K562 (cell line): ENCODE results near the gene HSPA1B. TPM values are rescaled to one million over a fixed set of nuclear protein-coding genes. Genes with fewer than 3 reads are reported as not detected.

Experiments used
- CUX1 ChIP-seq: fragments of 200-800 bp; sonication (Bioruptor generic); IDR thresholded peaks from 2 replicates; pipeline ENCODE4 v1.6.1; 2016; ENCODE audit warnings: missing genetic modification characterization, missing compliant biosample characterization
- E2F3 ChIP-seq: fragments of 250-450 bp; sonication (Bioruptor Pico); IDR thresholded peaks from 2 replicates; pipeline ENCODE4 v1.4.0; 2020; ENCODE audit warnings: mild to moderate bottlenecking
- NFIC ChIP-seq: fragments of 450-650 bp; IDR thresholded peaks from 2 replicates; pipeline ENCODE4 v1.6.1; 2017; ENCODE audit warnings: mild to moderate bottlenecking, inconsistent platforms
- POLR2A ChIP-seq: fragments of 450-650 bp; conservative IDR thresholded peaks from 2 replicates; pipeline ENCODE4 v1.6.1; 2016
- POLR2G ChIP-seq: fragments of 200-400 bp; formaldehyde crosslinking; IDR thresholded peaks from 2 replicates; pipeline ENCODE4 v1.6.1; 2017; ENCODE audit warnings: low read depth, mild to moderate bottlenecking, antibody characterized with exemption, low read length, moderate library complexity
- SMC3 ChIP-seq: conservative IDR thresholded peaks from 2 replicates; pipeline ENCODE4 v1.6.1; 2011; ENCODE audit warnings: low read depth, low read length, improper control_type of control experiment; ENCODE audit not compliant: insufficient read depth
- TAF1 ChIP-seq: IDR thresholded peaks from 2 replicates; pipeline ENCODE4 v1.6.1; 2011; ENCODE audit warnings: mild to moderate bottlenecking, low read length, moderate library complexity; ENCODE audit not compliant: insufficient read depth, control insufficient read depth, severe bottlenecking; ENCODE audit errors: extremely low read depth
- TEAD1 ChIP-seq, 2 experiments: fragments of 450-650 bp in 1 of 2; sonication (generic) in 1 of 2; formaldehyde crosslinking; IDR thresholded peaks; 2 replicates each; pipeline versions ENCODE4 v1.4.0 to v1.8.0; 2020 to 2022; ENCODE audit warnings: mild to moderate bottlenecking in 2 of 2, missing genetic modification reagents in 1 of 2
- ZBTB40 ChIP-seq, 2 experiments: fragments of 450-650 bp in 1 of 2; sonication (generic) in 1 of 2; formaldehyde crosslinking in 1 of 2; IDR thresholded peaks; 2 replicates each; pipeline versions ENCODE4 v1.7.1 to v1.9.0; 2016 to 2022; ENCODE audit warnings: inconsistent platforms in 1 of 2, mild to moderate bottlenecking in 1 of 2, missing genetic modification reagents in 1 of 2
- ZNF143 ChIP-seq: sonication (generic); formaldehyde crosslinking; IDR thresholded peaks from 2 replicates; pipeline ENCODE4 v1.9.0; 2022; ENCODE audit warnings: mild to moderate bottlenecking, missing genetic modification reagents
- ZNF282 ChIP-seq: sonication (generic); formaldehyde crosslinking; IDR thresholded peaks from 2 replicates; pipeline ENCODE4 v1.8.1; 2023; ENCODE audit warnings: missing genetic modification reagents
- ZSCAN29 ChIP-seq: fragments of 450-650 bp; IDR thresholded peaks from 2 replicates; pipeline ENCODE4 v1.6.1; 2017
- polyA plus RNA-seq, 8 experiments: library from polyadenylated mRNA; depleted of rRNA in 4 of 8; stranded (reverse) in 5 of 8; unstranded in 3 of 8; fragments of >200 nt; fragmentation: Nextera tagmentation in 2 of 8; fragmentation: Illumina TruSeq in 1 of 8; extraction: Ambion mirVana in 2 of 8; extraction: Trizol in 1 of 8; gene quantifications; 2 replicates each; pipeline versions ENCODE4 v1.2.1 to v1.2.3, GENCODE V29; 2011 to 2014; ENCODE audit warnings: inconsistent platforms in 1 of 8, missing spikeins in 1 of 8
- total RNA-seq, 7 experiments: library from RNA; depleted of rRNA in 6 of 7; stranded (reverse); fragments of >200 nt in 6 of 7; fragmentation: Illumina TruSeq in 2 of 7; extraction: Trizol in 2 of 7; gene quantifications; 2 replicates each; pipeline versions ENCODE4 v1.2.1 to v1.2.3, GENCODE V29; 2011 to 2021; ENCODE audit warnings: low replicate concordance in 1 of 7

HSPA1B gene
- total and polyA plus RNA-seq, 9 of the 15 experiments (the other 6 are each of a cell fraction or from before 2014, with no cell fraction given): 0.27 to 227 (median 51.2) TPM

- TF ChIP-seq ZBTB40 (IDR thresholded peaks at IDR 0.05) (no peak), ZBTB40 (CRISPR knock-in tag; IDR thresholded peaks at IDR 0.05) (0 out of 2 replicates have a peak, but pooled peaks have one; percentile 5), TEAD1 (CRISPR knock-in tag; IDR thresholded peaks at IDR 0.05) (no peak), CUX1 (CRISPR knock-in tag) (no peak), ZNF282 (CRISPR knock-in tag) (0 out of 2 replicates have a peak, but pooled peaks have one; percentile 14), SMC3 (no peak), TAF1 (no peak), E2F3 (CRISPR knock-in tag) (no peak), ZSCAN29 (no peak), POLR2A (peak; percentile 39; the same call in 1 of the 2 replicates), POLR2G (peak; percentile 69), ZNF143 (CRISPR knock-in tag) (no peak), NFIC (no peak)
Observed at GRCh38 chr6:31781244-31782125, 46.1 kb upstream of the HSPA1B start (continued).
